ENCODE measurements around the gene CDK5RAP2. TPM values are rescaled to one million over a fixed set of nuclear protein-coding genes. Genes with fewer than 3 reads are reported as not detected.

Gene CDK5RAP2
- total and polyA plus RNA-seq, 10 of the 15 experiments (the other 5 are each of a cell fraction or from before 2014, with no cell fraction given), result 16.2 to 53.5 (median 34.5) TPM

GRCh38 chr9:120418315-120418714 lies 161.7 kb downstream of the CDK5RAP2 start (continued):
- no peak for TF ChIP-seq CTCF (IDR thresholded peaks at IDR 0.05 in 2 of 3, conservative IDR thresholded peaks at IDR 0.05 in 1 of 3; ENCODE audit: control insufficient read depth in 2 of 3, extremely low read depth in 1 of 3, insufficient read depth in 1 of 3, low read depth in 3 of 3, low read length in 3 of 3)

- 99% methylated on average over 19 of the region's 19 CpGs for WGBS (ENCODE audit: insufficient coverage, insufficient replicate concordance, low lambda C conversion rate, missing lambda C conversion rate)
- Histone ChIP-seq H3K9me3 (replicated peaks; ENCODE audit: control insufficient read depth, insufficient read depth, low read length) (no peaks in the 10 kb centered on the region), H3K27ac (ENCODE audit: control insufficient read depth, insufficient read depth) (no peak overlapping the region), H4K20me1 (ENCODE audit: control insufficient read depth, insufficient read depth) (no peaks in the 10 kb centered on the region), H2AFZ (ENCODE audit: control insufficient read depth, low read depth, low read length) (no peak overlapping the region), H3K36me3 (ENCODE audit: control insufficient read depth in 2 of 2, insufficient read depth in 2 of 2, low read length in 1 of 2) (peaks cover 1 to 31% of the 10 kb centered on the region in 2 experiments), H3K27me3 (replicated peaks in 1 of 2; ENCODE audit: control insufficient read depth in 2 of 2, insufficient read depth in 2 of 2, low read length in 1 of 2) (no peaks in the 10 kb centered on the region), H3K79me2 (ENCODE audit: control insufficient read depth, insufficient read depth, low read length) (no peaks in the 10 kb centered on the region), H3K4me3 (no peak overlapping the region), H3K9ac (ENCODE audit: control insufficient read depth, insufficient read depth, low read length) (no peak overlapping the region), H3K4me1 (ENCODE audit: control insufficient read depth, insufficient read depth, low read length) (no peaks in the 10 kb centered on the region), H3K4me2 (ENCODE audit: control insufficient read depth, insufficient read depth) (no peak overlapping the region)
- BruUV-seq (replicated peaks), result no TSS peak
- intact Hi-C loops (cut with micrococcal nuclease; ENCODE audit: unreplicated experiment) (no loop called here), in situ Hi-C loops (cut with MboI) (no loop called here)
- ATAC-seq (no peak), FAIRE-seq (no peak), DNase-seq (ENCODE audit: low read depth, low spot score) (no peak)
- RAD21 ChIA-PET (ENCODE audit: unreplicated experiment), result no interaction called here
- POLR2A ChIA-PET, result no interaction called here
- no peak for TF ChIP-seq ZNF24 (IDR thresholded peaks at IDR 0.05)
- TF ChIP-seq MEF2A (IDR thresholded peaks at IDR 0.05; ENCODE audit: insufficient read depth, low read depth, low read length), result no peak
- no peak for TF ChIP-seq STAT3 (IDR thresholded peaks at IDR 0.05; ENCODE audit: low read depth, low read length)
- no peak for TF ChIP-seq RAD51 (IDR thresholded peaks at IDR 0.05)
- TF ChIP-seq ZNF687 (IDR thresholded peaks at IDR 0.05), result no peak
- SMC1A ChIA-PET (ENCODE audit: uncharacterized antibody, unreplicated experiment), result no interaction called here
- CTCF ChIA-PET, result no interaction called here
Observed at GRCh38 chr9:120416781-120417427, 163.1 kb downstream of the CDK5RAP2 start.
